GM21447 (cell line): ENCODE results near the gene ROR2.
"Not testable (repeated sequence)": the region's sequence is repeated elsewhere in the genome, so short reads cannot be mapped to it uniquely, and the experiment has no call there.

Experiments
- ATAC-seq: cut with Tn5 transposase; IDR thresholded peaks from one replicate; pipeline ENCODE4 v1.9.1; 2021; ENCODE audit not compliant: unreplicated experiment

Gene ROR2

GRCh38 chr9:91802391-91802790 lies 147.6 kb downstream of the ROR2 start:
- no peak for ATAC-seq

- no peak for ATAC-seq
Observed at GRCh38 chr9:91800473-91801030, 149.5 kb downstream of the ROR2 start.

- no peak for ATAC-seq
Observed at GRCh38 chr9:91799113-91799744, 150.8 kb downstream of the ROR2 start.

- not testable (repeated sequence) for ATAC-seq
Observed at GRCh38 chr9:91798273-91799112, 151.5 kb downstream of the ROR2 start.

GRCh38 chr9:91797517-91797916 lies 152.5 kb downstream of the ROR2 start:
- not testable (repeated sequence) for ATAC-seq

- ATAC-seq = not testable (repeated sequence)
Observed at GRCh38 chr9:91796516-91796915, 153.5 kb downstream of the ROR2 start.

- ATAC-seq = no peak
Observed at GRCh38 chr9:91795598-91796241, 154.3 kb downstream of the ROR2 start.

GRCh38 chr9:91793371-91793770 lies 156.7 kb downstream of the ROR2 start:
- not testable (repeated sequence) for ATAC-seq

GRCh38 chr9:91790917-91791316 lies 159.1 kb downstream of the ROR2 start:
- no peak for ATAC-seq

- ATAC-seq = no peak
Observed at GRCh38 chr9:91789941-91790340, 160.1 kb downstream of the ROR2 start.

GRCh38 chr9:91787931-91788330 lies 162.1 kb downstream of the ROR2 start:
- ATAC-seq = no peak

- no peak for ATAC-seq
Observed at GRCh38 chr9:91786132-91786896, 163.7 kb downstream of the ROR2 start.

- ATAC-seq = no peak
Observed at GRCh38 chr9:91785447-91785842, 164.6 kb downstream of the ROR2 start.

- ATAC-seq = no peak
Observed at GRCh38 chr9:91784673-91785446, 165.2 kb downstream of the ROR2 start.

GRCh38 chr9:91783876-91784672 lies 166.0 kb downstream of the ROR2 start:
- no peak for ATAC-seq

GRCh38 chr9:91783411-91783810 lies 166.6 kb downstream of the ROR2 start:
- no peak for ATAC-seq

- no peak for ATAC-seq
Observed at GRCh38 chr9:91782708-91783214, 167.3 kb downstream of the ROR2 start.

- no peak for ATAC-seq
Observed at GRCh38 chr9:91781906-91782305, 168.1 kb downstream of the ROR2 start.

GRCh38 chr9:91781116-91781515 lies 168.9 kb downstream of the ROR2 start:
- ATAC-seq = no peak
